Stimulated activated CD8-positive, alpha-beta memory T cell treated with anti-CD3 and anti-CD28 coated beads, Interleukin-4, amount 100 ng/mL, for 1 hour (primary cell): ENCODE results near the gene ERBIN.
"Not testable (repeated sequence)": the region's sequence is repeated elsewhere in the genome, so short reads cannot be mapped to it uniquely, and the experiment has no call there.

Source experiments
- DNase-seq, 2 donors: peaks; one replicate each; pipeline ENCODE4 v3.0.0-alpha.2; 2020; ENCODE audit warnings: low read depth in 2 of 2, low spot score in 1 of 2

Gene ERBIN, protein sequence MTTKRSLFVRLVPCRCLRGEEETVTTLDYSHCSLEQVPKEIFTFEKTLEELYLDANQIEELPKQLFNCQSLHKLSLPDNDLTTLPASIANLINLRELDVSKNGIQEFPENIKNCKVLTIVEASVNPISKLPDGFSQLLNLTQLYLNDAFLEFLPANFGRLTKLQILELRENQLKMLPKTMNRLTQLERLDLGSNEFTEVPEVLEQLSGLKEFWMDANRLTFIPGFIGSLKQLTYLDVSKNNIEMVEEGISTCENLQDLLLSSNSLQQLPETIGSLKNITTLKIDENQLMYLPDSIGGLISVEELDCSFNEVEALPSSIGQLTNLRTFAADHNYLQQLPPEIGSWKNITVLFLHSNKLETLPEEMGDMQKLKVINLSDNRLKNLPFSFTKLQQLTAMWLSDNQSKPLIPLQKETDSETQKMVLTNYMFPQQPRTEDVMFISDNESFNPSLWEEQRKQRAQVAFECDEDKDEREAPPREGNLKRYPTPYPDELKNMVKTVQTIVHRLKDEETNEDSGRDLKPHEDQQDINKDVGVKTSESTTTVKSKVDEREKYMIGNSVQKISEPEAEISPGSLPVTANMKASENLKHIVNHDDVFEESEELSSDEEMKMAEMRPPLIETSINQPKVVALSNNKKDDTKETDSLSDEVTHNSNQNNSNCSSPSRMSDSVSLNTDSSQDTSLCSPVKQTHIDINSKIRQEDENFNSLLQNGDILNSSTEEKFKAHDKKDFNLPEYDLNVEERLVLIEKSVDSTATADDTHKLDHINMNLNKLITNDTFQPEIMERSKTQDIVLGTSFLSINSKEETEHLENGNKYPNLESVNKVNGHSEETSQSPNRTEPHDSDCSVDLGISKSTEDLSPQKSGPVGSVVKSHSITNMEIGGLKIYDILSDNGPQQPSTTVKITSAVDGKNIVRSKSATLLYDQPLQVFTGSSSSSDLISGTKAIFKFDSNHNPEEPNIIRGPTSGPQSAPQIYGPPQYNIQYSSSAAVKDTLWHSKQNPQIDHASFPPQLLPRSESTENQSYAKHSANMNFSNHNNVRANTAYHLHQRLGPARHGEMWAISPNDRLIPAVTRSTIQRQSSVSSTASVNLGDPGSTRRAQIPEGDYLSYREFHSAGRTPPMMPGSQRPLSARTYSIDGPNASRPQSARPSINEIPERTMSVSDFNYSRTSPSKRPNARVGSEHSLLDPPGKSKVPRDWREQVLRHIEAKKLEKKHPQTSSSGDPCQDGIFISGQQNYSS (N-terminal part only)

DNA sequence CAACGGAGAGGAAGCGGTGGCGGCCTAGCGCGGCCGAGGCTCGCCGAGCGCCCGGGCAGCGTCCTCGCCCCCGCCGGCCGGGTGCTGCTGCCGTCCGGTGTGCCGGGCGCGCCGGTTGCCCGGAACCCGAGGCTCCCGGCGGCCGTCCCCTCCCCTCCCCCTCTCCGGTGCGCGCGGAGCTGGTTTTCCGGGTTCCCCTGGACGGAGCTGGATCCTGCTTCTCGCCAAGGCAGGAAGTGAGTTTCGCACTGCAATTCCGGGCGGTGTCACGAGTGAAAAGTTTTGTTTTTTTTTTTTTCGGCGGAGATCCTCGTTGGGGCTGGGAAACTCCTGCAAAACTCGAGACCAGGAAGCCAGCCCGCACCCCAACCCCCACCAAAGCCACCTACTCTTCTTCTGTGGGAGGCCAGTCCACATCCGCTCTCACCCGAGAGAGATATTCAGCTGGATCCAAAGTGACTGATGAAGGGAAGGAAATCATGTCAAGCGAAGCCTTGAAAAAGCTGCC, at the start of gene ERBIN:
Gene ERBIN, plus strand, starts transcription at position 300 of the 508 bp plus-strand sequence. CDS start 66,144 bp downstream, outside the sequence.
- peak; percentile 31 to 37 for DNase-seq

DNA sequence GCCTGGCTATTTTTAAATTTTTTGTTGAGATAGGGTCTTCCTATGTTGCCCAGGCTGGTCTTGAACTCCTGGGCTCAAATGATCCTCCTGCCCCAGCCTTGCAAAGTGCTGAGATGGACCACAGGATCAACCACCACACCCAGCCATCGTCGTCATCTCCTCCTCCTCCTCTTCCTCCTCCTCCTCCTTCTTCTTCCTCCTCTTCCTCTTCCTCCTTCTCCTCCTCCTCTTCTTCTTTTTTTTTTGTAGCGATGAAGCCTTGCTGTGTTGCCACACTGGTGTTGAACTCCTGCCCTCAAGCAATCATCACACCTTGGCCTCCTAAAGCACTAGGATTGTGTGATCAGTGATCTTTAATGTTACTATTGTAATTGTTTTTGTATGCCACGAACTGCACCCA, 49.4 kb upstream of the ERBIN start:
- no peak for DNase-seq

DNA sequence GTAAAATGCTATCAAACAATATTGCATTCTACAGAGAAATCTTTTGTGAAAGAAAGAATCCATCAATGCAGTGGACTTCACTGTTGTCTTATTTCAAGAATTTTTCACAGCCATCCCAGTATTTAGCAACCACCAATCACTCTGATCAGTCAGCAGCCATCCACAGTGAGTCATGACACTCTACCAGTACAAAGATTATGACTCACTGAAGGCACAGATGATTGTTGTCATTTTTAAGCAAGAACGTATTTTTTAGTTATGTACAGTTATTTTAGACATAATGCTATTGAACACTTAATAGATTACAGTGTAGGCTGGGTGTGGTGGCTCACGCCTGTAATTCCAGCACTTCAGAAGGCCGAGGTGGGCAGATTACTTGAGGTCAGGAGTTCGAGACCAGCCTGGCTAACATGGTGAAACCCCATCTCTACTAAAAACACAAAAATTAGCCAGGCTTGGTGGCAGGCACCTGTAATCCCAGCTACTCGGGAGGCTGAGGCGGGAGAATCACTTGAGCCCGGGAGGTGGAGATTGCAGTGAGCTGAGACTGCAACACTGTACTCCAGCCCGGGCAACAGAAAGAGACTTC, 46.6 kb upstream of the ERBIN start:
- not testable (repeated sequence) for DNase-seq

DNA sequence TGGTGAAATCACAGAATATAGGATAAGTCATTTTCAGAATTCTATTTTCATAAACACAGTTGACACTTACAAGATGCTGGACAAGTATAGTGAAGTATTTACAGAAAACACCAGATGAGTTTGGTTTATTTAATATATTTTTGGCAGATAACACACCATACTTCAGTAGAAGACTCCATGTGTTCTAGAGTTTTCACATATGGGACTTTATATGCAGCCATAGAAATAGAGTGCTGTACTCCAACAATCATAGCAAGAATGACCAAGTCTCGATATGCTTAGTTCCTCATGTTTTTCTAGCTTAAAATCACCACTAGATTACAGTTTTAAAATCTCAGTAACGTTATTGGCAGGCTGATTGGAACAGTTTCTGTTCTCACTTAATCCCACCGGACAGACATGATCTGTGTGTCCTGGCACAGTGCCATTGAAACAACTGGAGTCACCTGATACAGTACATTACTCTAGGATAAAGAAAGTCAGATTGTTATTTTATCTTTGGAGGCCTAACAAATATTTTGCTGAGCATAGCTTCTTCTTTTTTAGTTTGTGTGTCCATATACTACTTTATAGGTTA, 45.8 kb upstream of the ERBIN start:
- DNase-seq, result no peak

DNA sequence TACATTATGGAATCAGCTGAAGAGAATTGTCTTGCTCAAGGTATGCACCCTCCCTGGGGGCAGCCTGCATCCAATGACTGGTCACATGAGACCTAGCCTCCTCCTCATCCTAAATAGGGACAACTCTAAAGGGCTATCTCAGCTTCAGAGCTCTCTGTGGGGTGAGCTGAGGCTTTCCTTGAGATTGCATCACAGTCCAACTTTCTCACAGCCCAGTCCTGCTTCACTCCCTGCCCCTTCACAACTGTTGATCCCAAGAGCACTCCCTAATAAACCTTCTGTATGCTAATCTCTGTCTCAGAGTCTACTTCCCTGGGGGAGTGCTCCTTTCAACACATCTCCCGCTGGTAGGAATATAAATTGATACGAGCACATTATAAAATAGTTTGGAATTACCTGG, 44.1 kb upstream of the ERBIN start:
- DNase-seq, result no peak

DNA sequence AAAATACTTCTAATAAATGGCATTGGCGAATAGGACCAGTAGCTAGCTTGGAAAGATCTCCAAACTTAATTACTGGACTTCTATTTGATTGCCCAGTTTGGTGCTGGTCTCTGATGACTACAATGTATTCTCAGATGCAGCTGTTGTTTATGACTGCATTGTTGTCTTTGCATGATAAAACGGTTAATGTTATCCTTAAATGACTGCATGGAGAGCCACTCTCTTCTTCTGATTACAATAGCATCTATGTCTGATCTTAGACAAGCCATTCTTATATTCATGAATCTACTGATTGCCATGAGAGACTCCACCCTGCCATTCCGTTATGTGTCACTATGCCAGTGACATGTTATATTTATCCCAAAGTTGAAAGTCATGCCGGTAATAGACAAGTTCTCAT, 42.9 kb upstream of the ERBIN start:
- DNase-seq, result no peak

DNA sequence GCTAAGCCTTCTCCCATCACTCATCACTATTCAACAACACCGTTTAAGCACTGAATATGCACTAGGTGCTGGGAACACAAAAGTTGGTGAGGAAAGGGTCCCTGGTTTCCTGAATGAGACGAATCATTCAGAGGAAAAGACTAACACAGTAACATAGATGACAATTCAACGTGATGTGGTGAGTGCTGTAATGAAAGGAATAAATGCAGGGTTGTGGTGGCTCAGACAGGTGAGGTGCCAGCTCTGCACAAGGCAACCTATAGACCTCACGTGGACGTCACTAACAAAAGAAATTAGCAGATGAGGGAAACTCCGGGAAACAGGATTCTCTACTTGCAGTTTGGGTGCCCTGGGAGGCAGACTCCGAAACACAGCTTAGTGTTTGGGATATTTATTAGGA, 40.0 kb upstream of the ERBIN start:
- DNase-seq, result no peak

DNA sequence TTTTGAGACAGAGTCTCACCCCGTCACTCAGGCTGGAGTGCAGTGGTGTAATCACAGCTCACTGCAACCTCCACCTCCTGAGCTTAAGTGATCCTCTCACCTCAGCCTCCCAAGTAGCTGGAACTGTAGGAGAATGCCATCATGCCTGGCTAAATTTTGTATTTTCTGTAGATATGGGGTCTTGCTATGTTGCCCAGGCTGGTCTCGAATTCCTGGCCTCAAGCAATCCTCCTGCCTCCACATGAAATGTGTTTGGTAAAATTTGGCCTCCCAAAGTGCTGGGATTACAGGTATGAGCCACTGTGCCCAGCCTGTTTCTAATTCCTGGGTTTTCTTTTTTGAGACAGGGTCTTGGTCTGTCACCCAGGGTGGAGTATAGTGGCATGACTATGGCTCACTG, 34.4 kb upstream of the ERBIN start:
- DNase-seq, result not testable (repeated sequence)

DNA sequence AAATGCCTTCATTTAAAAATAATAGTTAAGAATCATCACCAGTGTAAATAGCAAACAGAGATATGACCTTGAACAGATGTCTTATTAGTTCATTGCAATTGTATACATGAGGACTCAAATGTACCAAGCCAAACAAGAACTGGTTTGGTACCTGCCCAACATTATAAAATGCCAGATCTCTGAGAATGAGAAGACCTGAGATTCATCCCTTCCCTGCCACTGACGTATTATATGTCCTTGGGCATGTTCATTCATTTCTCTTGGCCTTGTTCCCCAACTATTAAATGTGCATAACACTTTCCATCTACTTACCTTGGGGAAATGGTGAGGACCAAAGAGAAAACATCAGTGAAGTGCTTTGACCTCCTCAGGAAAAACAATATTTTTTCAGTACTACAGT, 33.6 kb upstream of the ERBIN start:
- DNase-seq, result no peak

DNA sequence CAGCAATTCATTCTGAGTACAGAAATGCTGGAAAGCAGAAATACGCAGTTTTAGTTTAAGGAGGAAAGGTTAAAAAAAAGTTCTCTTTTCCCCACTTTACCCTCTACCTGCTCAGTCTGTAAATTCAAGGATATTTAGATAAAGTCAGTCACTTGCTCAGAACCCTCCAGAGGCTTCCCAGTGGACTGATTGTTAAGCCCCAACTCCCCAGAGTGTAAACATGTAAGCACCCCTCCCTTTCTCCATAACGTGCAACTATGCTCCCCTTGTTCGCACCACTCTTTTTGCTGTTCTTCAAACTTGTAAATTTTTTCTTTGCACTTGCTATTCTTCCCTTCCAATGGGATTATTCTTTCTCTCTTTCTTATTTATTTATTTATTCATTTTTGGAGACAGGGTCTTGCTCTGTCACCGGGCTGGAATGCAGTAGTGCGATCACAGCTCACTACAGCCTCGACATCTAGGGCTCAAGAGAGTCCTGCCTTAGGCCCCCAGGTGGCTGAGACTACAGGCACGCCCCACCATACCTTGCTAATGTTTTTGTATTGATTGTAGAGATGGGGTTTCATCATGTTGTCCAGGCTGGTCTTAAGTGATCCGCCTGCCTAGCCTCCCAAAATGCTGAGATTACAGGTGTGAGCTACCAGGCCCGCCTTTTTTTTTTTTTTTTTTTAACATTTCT, 32.5 kb upstream of the ERBIN start:
- no peak for DNase-seq

DNA sequence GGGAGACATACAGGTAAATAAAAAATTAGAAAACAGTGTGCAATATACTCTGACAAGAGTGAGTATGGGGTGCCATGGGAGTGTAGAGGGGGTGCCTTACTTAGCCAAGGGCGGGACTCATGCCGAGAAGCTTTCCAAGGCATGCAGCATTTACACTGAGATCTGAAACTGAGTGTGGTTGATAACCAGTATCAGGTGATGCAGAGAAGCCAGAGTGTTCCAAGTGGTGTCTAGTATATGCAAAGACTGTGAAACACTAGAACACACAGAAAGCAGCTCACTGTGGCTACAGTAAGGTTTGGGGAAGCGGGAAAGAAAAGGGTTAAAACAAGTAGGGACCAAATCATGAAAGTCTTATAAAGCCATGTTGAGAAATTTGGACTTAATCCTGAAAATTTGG, 30.5 kb upstream of the ERBIN start:
- DNase-seq, result no peak

DNA sequence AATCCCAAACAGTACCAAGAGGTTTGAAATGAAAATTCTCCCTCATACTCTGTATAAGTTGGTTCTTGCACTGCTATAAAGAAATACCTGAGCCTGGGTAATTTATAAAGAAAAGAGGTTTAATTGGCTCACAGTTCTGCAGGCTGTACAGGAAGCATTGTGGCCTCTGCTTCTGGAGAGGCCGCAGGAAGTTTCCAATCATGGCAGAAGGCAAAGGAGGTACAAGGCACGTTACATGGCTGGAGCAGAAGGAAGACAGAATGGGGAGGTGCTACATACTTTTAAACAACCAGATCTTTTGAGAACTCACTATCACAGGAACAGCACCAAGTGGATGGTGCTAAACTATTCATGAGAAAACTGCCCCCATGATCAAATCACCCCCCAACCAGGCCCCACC, 25.6 kb upstream of the ERBIN start:
- no peak for DNase-seq

DNA sequence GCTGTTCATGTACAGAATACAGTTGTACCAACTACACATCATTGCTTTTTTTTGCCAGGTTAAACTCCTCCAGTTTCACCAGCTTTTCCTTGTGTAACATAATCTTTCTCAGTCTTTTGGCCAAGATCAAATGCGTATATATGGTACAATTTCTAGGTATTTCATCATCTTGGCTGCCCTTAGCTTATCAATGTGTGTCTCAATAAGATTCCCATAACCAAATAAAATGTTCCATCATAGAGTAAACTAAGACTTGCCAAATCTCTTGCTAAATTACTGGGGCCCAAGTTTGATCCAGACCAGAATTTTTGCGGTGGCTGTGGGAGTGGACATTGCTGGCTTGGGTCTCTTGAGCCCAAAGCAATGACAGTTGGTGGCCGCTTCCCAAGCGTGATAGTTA, 24.3 kb upstream of the ERBIN start:
- DNase-seq, result no peak

DNA sequence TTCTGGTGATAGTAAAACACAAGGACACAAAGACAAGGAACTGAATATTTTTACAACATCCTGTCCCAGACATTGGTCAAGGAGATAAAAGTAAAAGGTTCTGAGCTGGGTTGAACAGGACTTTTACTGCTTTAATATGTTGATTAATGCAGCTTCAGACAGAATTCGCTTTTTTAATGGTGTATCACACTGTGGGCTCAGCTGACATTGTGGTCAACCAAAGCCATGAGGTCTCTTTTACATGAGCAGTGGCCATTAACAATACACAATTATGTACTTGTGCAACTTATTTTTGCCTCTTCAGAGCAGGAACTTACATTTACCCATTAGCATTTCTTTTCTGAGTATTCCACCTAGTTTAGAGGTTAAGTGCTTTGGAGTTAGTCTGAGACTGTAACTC, 22.8 kb upstream of the ERBIN start:
- DNase-seq, result no peak

DNA sequence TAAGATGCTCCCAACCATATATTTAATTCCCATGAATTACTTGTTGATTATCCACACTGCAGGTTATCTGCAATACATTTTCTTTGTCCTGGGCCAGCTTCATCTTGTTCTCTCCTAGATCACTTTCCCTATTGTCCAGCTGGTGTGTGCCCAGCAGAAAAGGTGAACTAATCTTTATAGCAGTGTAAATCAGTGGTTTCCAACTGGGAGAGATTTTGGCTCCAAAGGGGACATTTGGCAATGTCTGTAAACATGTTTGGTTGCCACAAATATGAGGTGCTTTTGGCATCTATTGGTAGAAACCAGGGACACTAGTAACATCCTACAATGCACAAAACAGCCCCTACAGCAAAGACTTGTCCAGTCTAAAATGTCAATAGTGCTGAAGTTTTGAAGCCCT, 20.1 kb upstream of the ERBIN start:
- DNase-seq, result no peak

DNA sequence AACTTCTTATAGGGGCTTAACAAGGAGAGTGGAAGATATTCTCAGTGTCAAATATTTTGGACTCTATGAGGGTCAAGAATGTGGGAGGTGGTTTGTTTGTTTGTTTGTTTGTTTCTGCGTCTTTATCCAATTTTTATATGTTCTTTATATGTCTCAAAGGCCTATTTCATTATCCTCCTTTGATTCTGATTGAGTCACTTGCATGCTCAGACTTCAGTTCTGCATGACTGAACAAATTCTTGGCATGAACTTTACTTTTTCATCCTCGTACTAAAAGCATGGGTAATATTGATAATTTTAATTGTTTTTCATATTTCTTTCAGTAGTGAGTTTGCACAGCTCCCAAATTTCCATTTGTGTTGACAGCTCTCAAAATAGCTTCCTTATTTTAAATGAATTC, 19.2 kb upstream of the ERBIN start:
- no peak for DNase-seq

DNA sequence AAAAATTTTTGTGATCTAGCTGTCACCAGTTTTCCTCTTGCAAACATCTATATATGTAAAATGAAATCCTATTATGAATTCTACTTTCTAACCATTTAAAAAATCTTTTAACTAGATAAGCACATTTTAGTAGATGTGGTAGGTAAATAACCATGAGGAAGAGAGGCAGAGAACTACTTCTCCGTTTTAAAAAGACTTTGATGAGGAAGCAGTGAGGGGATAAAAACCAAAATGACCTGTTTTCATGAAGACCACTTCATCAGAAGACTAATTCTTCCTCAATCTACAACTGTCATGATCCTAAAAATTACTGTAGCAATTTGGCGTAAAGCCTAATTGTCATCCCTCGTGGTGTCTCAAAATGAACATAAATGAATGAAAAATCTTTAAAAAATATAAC, 15.7 kb upstream of the ERBIN start:
- no peak for DNase-seq

DNA sequence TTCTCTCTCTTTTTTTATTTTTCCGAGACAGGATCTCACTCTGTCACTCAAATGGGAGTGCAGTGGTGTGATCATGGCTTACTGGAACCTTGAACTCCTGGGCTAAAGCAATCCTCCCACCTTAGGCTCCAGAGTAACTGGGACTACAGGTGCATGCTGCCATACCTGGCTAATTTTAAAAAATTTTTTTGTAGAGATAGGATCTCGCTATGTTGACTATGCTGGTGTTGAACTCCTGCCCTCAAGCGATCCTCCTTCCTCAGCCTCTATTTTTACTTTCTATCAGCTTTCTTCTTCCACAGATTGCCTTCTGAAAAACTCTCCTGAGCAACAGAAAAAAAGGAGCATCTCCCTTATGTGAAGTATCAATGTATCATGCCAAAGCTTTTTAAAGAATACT, 14.1 kb upstream of the ERBIN start:
- no peak for DNase-seq

DNA sequence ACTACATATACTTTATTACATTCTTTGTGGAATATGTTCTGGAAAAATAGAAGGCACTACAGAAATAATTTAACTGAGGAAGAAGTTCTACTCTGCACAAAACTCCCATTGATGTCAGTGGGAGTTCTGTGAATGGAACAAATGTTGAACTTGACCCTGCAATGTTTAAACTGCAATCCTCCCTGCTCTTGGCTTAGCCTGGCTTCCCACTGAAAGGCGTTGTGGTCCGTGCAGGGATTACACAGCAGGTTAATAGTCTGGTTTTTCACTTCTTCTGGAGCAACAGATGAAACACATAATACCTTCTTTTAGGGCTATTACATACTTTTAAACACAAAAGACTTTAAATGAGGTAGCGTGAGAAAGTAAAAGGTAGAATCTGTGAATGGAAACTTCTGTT, 12.9 kb upstream of the ERBIN start:
- DNase-seq, result no peak

DNA sequence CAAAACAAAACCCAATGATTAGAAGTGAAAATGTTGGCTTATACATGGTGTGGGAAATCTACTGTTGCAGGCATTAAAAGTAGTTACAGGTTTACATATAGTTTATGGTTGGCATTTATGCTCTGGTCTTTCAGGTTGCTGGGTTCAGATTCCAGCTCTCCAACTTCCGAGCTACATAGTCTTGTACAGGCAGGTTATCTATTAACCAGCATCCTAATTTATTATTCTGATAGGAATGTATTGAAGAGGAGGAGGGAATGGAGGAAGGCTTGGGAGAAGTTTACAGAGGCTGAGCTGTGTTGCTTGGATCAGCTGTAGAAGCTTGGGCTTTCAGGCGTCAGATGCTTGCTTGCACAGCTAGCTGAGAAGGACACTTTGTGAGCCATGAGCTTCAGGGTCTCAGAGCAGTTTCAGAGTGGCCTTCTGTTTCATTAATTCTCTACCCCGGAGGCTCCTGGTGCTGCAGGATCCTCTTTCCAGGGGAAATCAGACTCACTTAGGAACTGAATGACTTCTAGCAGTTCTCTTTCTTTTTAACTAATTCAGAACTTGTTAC, 11.7 kb upstream of the ERBIN start:
- no peak for DNase-seq
